Activated CD4-positive, alpha-beta memory T cell treated with anti-CD3 and anti-CD28 coated beads, Interleukin-2, amount 10 ng/mL, durations not matched to agents 7 days and 5 days (primary cell): ENCODE measurements around the gene ZNF280D. TPM values are rescaled to one million over a fixed set of nuclear protein-coding genes. Genes with fewer than 3 reads are reported as not detected.
"Not testable (repeated sequence)": the region's sequence is repeated elsewhere in the genome, so short reads cannot be mapped to it uniquely, and the experiment has no call there.

Experiments
- CTCF ChIA-PET: fragments of 350-600 bp; sonication (Branson Sonifier 250); formaldehyde crosslinking; loops from one replicate; lab custom pipeline; 2021; ENCODE audit warnings: antibody characterized with exemption, inconsistent platforms; lab: Charles Lee
- POLR2A ChIA-PET: fragments of 350-600 bp; sonication (Branson Sonifier 250); formaldehyde crosslinking; loops from one replicate; lab custom pipeline; 2021; ENCODE audit warnings: antibody characterized with exemption; lab: Charles Lee
- DNase-seq: peaks from one replicate; pipeline ENCODE4 v3.0.0-alpha.2; 2020
- H3K27ac Mint-ChIP-seq: one replicate; pipeline ENCODE4 v1.8.0; 2021; ENCODE audit warnings: mild to moderate bottlenecking, mixed read lengths
- H3K27me3 Mint-ChIP-seq: one replicate; pipeline ENCODE4 v1.8.0; 2021; ENCODE audit warnings: mixed read lengths
- H3K36me3 Mint-ChIP-seq: one replicate; pipeline ENCODE4 v1.8.0; 2021; ENCODE audit warnings: low read depth, mixed read lengths
- H3K4me1 Mint-ChIP-seq: one replicate; pipeline ENCODE4 v1.8.0; 2021; ENCODE audit warnings: mixed read lengths
- H3K4me3 Mint-ChIP-seq: one replicate; pipeline ENCODE4 v1.8.0; 2021; ENCODE audit warnings: mild to moderate bottlenecking, mixed read lengths
- H3K9me3 Mint-ChIP-seq: one replicate; pipeline ENCODE4 v1.8.0; 2021; ENCODE audit warnings: mixed read lengths
- total RNA-seq, 2 experiments: library from RNA; stranded (reverse); gene quantifications; one replicate each; pipeline ENCODE4 v1.2.3, GENCODE V29; 2021

The ZNF280D gene
- total RNA-seq, 2 experiments from 2014 or later: 23.4 to 24.4 TPM

DNA sequence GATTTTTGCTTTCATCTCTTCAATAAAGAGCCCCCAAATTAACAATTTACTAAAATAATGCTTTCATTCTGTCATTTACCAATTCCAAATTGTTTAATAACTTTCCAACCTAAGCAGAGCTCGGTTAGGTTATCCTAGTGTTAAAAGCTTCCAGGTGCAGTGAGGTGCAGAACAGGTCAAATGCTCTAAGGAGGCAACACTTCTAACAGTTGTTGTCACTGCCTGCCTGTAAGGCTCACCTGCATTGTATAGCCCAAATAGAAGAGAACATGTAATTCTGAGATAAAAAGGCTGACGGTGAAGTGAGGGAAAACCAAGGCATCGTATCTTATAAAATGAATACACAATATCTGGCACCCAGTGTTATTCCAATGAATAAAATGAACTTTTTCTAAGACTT lies 9.1 kb downstream of the ZNF280D start:
- ChIA-PET POLR2A (interaction anchor here (0.9 kb wide), 1 partner anchor 9 kb away, joined by 3 read pairs; the partner anchor contains the start of gene ZNF280D), CTCF (no interaction called here)
- H3K4me1 Mint-ChIP-seq: peaks cover 8% of the 10 kb centered on the region
- peaks cover 5% of the 10 kb centered on the region for H3K9me3 Mint-ChIP-seq
- H3K4me3 Mint-ChIP-seq: no peak overlapping the region
- H3K36me3 Mint-ChIP-seq: peaks cover 41% of the 10 kb centered on the region
- no peak for DNase-seq
- no peak overlapping the region for H3K27ac Mint-ChIP-seq
- no peaks in the 10 kb centered on the region for H3K27me3 Mint-ChIP-seq

DNA sequence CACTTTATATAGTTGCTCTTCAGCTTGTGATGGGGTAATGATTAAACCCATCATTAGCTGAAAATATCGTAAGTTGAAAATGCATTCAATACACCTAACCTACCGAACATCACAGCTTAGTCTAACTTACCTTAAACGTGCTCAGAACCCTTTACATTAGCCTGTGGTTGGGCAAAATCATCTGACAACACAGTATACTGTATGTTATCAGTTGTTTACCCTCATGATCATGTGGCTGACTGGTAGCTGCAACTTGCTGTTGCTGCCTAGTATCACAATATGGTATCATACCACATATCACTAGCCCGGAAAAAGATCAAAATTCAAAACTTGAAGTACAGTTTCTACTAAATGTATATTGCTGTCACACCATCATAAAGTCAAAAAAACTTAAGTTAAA lies 9.5 kb downstream of the ZNF280D start:
- ChIA-PET POLR2A (interaction anchor here (0.9 kb wide), 1 partner anchor 10 kb away, joined by 3 read pairs; the partner anchor contains the start of gene ZNF280D), CTCF (no interaction called here)
- DNase-seq: no peak
- H3K4me1 Mint-ChIP-seq: peaks cover 5% of the 10 kb centered on the region
- peaks cover 38% of the 10 kb centered on the region for H3K36me3 Mint-ChIP-seq
- H3K27me3 Mint-ChIP-seq: no peaks in the 10 kb centered on the region
- no peak overlapping the region for H3K27ac Mint-ChIP-seq
- peaks cover 5% of the 10 kb centered on the region for H3K9me3 Mint-ChIP-seq
- H3K4me3 Mint-ChIP-seq: no peak overlapping the region

- Mint-ChIP-seq H3K4me3 (no peak overlapping the region), H3K27me3 (no peaks in the 10 kb centered on the region), H3K9me3 (peaks cover 5% of the 10 kb centered on the region), H3K27ac (no peak overlapping the region), H3K36me3 (peaks cover 18% of the 10 kb centered on the region), H3K4me1 (peaks cover 2% of the 10 kb centered on the region)
- ChIA-PET CTCF (interaction anchor here (0.7 kb wide), 1 partner anchor 9 kb away, joined by 3 read pairs; no protein-coding TSS in a partner anchor), POLR2A (interaction anchor here (0.6 kb wide), 1 partner anchor 61 kb away, joined by 3 read pairs; no protein-coding TSS in a partner anchor)
- no peak for DNase-seq
These were observed 13.3 kb downstream of the ZNF280D start for GRCh38 chr15:56719774-56720555.

- POLR2A ChIA-PET: no interaction called here
- peaks cover 5% of the 10 kb centered on the region for H3K9me3 Mint-ChIP-seq
- H3K36me3 Mint-ChIP-seq: peaks cover 11% of the 10 kb centered on the region
- H3K4me1 Mint-ChIP-seq: peaks cover 2% of the 10 kb centered on the region
- CTCF ChIA-PET: no interaction called here
- no peak overlapping the region for H3K27ac Mint-ChIP-seq
- H3K4me3 Mint-ChIP-seq: no peak overlapping the region
- no peaks in the 10 kb centered on the region for H3K27me3 Mint-ChIP-seq
- no peak for DNase-seq
These were observed 14.2 kb downstream of the ZNF280D start for GRCh38 chr15:56719021-56719612.

DNA sequence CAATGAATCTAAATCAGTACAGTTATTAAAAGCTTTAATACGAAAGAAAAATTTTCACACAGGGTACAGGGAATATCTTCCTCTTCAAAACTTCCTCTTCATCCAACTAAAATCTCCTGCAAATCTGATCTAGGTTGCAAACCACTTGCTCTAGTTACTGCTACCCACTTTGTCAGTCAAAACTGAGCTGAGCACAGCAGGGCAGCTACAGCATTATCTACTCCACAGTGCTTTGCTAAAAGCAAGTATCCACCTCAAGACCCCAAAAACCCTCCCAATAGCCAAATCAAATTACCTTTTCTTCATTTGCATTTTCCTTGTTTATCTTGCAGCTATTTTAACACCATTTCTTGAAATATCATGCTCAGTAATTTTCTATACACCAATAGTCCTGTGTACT lies 14.7 kb downstream of the ZNF280D start:
- H3K27ac Mint-ChIP-seq: no peak overlapping the region
- H3K4me1 Mint-ChIP-seq: peaks cover 2% of the 10 kb centered on the region
- CTCF ChIA-PET: no interaction called here
- H3K9me3 Mint-ChIP-seq: peaks cover 4% of the 10 kb centered on the region
- DNase-seq: no peak
- peaks cover 7% of the 10 kb centered on the region for H3K36me3 Mint-ChIP-seq
- POLR2A ChIA-PET: no interaction called here
- no peak overlapping the region for H3K4me3 Mint-ChIP-seq
- H3K27me3 Mint-ChIP-seq: no peaks in the 10 kb centered on the region

GRCh38 chr15:56716334-56716733 lies 17.0 kb downstream of the ZNF280D start:
- no peaks in the 10 kb centered on the region for H3K27me3 Mint-ChIP-seq
- H3K4me1 Mint-ChIP-seq: no peaks in the 10 kb centered on the region
- H3K9me3 Mint-ChIP-seq: no peaks in the 10 kb centered on the region
- no peak overlapping the region for H3K27ac Mint-ChIP-seq
- no peak overlapping the region for H3K4me3 Mint-ChIP-seq
- DNase-seq: no peak
- ChIA-PET POLR2A (no interaction called here), CTCF (no interaction called here)
- H3K36me3 Mint-ChIP-seq: peaks cover 2% of the 10 kb centered on the region

- POLR2A ChIA-PET: no interaction called here
- H3K4me3 Mint-ChIP-seq: no peak overlapping the region
- CTCF ChIA-PET: no interaction called here
- no peak for DNase-seq
- no peaks in the 10 kb centered on the region for H3K36me3 Mint-ChIP-seq
- no peak overlapping the region for H3K27ac Mint-ChIP-seq
- H3K27me3 Mint-ChIP-seq: no peaks in the 10 kb centered on the region
- no peaks in the 10 kb centered on the region for H3K9me3 Mint-ChIP-seq
- no peaks in the 10 kb centered on the region for H3K4me1 Mint-ChIP-seq
These were observed 18.1 kb downstream of the ZNF280D start for GRCh38 chr15:56715220-56715619.

DNA sequence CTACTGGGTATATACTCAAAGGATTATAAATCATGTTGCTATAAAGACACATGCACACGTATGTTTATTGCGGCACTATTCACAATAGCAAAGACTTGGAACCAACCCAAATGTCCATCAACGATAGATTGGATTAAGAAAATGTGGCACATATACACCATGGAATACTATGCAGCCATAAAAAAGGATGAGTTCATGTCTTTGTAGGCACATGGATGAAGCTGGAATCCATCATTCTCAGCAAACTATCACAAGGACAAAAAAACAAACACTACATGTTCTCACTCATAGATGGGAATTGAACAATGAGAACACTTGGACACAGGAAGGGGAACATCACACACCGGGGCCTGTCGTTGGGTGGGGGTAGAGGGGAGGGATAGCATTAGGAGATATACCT lies 23.8 kb downstream of the ZNF280D start:
- POLR2A ChIA-PET, H3K4me1 Mint-ChIP-seq, CTCF ChIA-PET, DNase-seq, H3K27me3 Mint-ChIP-seq, H3K36me3 Mint-ChIP-seq, H3K9me3 Mint-ChIP-seq, H3K27ac Mint-ChIP-seq, H3K4me3 Mint-ChIP-seq: not testable (repeated sequence)

DNA sequence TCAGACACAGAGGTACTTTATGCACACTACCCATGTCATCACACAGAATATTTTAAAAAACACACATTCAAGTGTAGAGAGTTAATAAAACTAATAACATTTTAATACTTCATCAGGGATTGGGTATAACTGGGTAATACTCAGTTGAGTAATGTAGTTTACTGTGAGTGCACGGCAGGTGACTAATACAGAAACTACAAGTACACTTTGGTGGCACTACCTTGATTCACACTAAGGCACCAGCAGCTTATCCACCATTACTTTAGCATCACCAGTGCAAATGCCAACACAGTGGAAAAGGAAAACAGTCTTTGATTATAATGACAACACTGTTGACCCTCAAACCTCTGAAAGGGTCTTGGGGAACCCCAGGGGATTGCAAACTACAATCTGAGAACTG lies 33.6 kb downstream of the ZNF280D start:
- ChIA-PET CTCF (no interaction called here), POLR2A (interaction anchor here (0.7 kb wide), 1 partner anchor 31 kb away, joined by 3 read pairs; no protein-coding TSS in a partner anchor)
- Mint-ChIP-seq H3K4me3 (no peak overlapping the region), H3K4me1 (peaks cover 2% of the 10 kb centered on the region), H3K9me3 (no peaks in the 10 kb centered on the region), H3K27ac (no peak overlapping the region), H3K27me3 (no peaks in the 10 kb centered on the region), H3K36me3 (peaks cover 40% of the 10 kb centered on the region)
- DNase-seq: no peak

- H3K27ac Mint-ChIP-seq: no peak overlapping the region
- CTCF ChIA-PET: no interaction called here
- H3K9me3 Mint-ChIP-seq: no peaks in the 10 kb centered on the region
- peaks cover 4% of the 10 kb centered on the region for H3K4me1 Mint-ChIP-seq
- peaks cover 36% of the 10 kb centered on the region for H3K36me3 Mint-ChIP-seq
- POLR2A ChIA-PET: no interaction called here
- no peak overlapping the region for H3K4me3 Mint-ChIP-seq
- no peaks in the 10 kb centered on the region for H3K27me3 Mint-ChIP-seq
- no peak for DNase-seq
These were observed 35.0 kb downstream of the ZNF280D start for GRCh38 chr15:56698270-56698669.

GRCh38 chr15:56693761-56694160 lies 39.5 kb downstream of the ZNF280D start:
- Mint-ChIP-seq H3K4me1 (peaks cover 2% of the 10 kb centered on the region), H3K27ac (no peak overlapping the region), H3K27me3 (no peaks in the 10 kb centered on the region), H3K4me3 (no peak overlapping the region), H3K36me3 (peaks cover 10% of the 10 kb centered on the region), H3K9me3 (no peaks in the 10 kb centered on the region)
- POLR2A ChIA-PET: no interaction called here
- CTCF ChIA-PET: interaction anchor here (1.9 kb wide), 1 partner anchor 203 kb away, joined by 3 read pairs; no protein-coding TSS in a partner anchor
- DNase-seq: no peak

GRCh38 chr15:56690733-56691132 lies 42.6 kb downstream of the ZNF280D start:
- no peak for DNase-seq
- Mint-ChIP-seq H3K27ac (no peak overlapping the region), H3K27me3 (no peaks in the 10 kb centered on the region), H3K9me3 (no peaks in the 10 kb centered on the region), H3K4me1 (peaks cover 2% of the 10 kb centered on the region), H3K36me3 (peaks cover 3% of the 10 kb centered on the region), H3K4me3 (no peak overlapping the region)
- ChIA-PET CTCF (no interaction called here), POLR2A (no interaction called here)

GRCh38 chr15:56683908-56684307 lies 49.4 kb downstream of the ZNF280D start:
- H3K27ac Mint-ChIP-seq: no peak overlapping the region
- ChIA-PET CTCF (no interaction called here), POLR2A (no interaction called here)
- no peaks in the 10 kb centered on the region for H3K4me1 Mint-ChIP-seq
- H3K36me3 Mint-ChIP-seq: peaks cover 9% of the 10 kb centered on the region
- DNase-seq: no peak
- H3K9me3 Mint-ChIP-seq: no peaks in the 10 kb centered on the region
- no peak overlapping the region for H3K4me3 Mint-ChIP-seq
- H3K27me3 Mint-ChIP-seq: no peaks in the 10 kb centered on the region
